Activated CD8-positive, alpha-beta memory T cell treated with anti-CD3 and anti-CD28 coated beads for 48 hours (primary cell): Measurements from ENCODE around the gene RPGRIP1L.

Experiments used
- DNase-seq, 3 experiments: peaks; one replicate each; pipeline ENCODE4 v3.0.0-alpha.2; 2020; ENCODE audit warnings: low read depth in 2 of 3, low spot score in 2 of 3

The RPGRIP1L gene

GRCh38 chr16:53608094-53608493 lies 95.6 kb downstream of the RPGRIP1L start:
- no peak for DNase-seq

DNA sequence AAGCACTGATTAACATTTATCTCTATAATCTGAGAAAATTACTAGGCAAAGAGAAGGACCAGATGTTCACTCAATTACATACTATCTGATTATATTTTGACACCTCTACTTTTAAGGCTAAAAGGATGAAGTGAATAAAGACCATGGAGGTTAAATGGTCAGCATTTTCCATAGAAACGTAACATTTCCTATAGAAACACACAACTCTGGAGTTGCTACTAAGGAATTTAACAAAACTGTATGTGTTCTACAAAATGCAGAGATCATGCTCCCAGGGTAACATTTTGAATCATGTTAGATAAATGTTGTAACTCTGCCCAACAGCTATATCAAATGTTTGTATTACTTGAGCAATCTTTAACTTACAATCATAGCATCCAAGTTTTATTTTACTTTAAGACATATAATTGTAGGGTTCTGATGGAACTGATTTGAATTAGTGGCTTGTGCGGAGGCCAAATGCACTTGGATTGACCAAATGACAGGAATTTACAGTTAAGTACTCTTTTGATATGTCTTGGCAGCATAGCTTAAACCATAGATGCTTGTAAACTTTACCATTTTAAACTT lies 97.7 kb downstream of the RPGRIP1L start:
- no peak for DNase-seq

- no peak for DNase-seq
These were observed 98.3 kb downstream of the RPGRIP1L start for GRCh38 chr16:53605356-53605755.

DNA sequence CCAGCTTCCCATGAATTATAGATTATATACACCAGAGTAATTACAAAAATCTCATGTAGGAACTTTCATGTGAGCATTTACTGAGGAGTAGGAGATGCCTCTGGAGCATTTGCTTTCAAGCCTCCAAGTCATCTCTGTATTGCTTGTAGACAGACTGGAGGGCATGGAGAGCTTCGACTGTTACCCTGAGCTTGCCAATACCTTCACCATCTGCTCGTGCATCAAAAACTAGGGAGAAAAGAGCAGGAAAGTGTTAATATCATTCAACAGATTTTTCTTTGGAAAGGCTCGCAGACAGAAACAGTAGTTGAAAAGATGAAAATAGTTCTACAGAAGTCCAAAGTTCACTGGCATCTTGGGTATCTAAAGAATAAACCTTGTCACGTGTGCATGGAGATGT lies 101.7 kb downstream of the RPGRIP1L start:
- no peak for DNase-seq

DNA sequence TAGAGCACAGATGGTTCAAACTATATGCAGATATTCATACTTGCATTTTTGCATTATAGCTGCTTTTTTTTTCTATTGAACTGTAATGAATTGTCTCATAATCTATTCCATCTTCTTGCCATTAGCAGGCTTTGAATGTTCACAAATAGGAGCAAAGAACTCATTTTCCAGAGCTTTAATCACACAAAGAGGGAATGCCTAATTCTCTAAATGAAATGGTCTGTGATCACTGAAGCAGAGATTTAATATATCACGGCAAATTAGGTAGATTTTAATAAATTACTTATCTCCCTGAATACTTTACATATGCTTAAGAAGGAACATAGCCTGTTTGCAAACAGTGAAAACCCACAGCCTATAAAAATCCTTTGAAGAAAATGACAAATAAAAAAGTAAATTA lies 103.0 kb downstream of the RPGRIP1L start:
- no peak for DNase-seq

DNA sequence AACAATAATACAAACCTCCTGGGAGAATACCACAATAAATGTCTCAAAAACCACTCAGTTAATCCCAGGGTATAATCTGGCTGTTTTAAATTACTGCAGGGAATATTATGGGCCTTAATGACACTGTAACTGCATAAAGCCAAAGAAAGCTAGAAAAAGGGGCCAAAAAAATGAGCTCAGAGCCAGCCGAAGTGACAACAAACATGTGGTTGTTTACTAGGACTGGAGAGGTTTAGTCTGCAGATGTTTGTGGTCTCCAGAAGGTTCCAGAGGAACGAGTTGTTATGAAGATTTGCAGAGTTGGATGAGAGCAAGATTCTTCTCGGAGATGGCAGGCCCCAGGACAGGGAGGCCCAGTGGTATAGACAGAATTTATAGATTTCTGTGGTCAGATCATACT lies 103.5 kb downstream of the RPGRIP1L start:
- DNase-seq, result no peak

DNA sequence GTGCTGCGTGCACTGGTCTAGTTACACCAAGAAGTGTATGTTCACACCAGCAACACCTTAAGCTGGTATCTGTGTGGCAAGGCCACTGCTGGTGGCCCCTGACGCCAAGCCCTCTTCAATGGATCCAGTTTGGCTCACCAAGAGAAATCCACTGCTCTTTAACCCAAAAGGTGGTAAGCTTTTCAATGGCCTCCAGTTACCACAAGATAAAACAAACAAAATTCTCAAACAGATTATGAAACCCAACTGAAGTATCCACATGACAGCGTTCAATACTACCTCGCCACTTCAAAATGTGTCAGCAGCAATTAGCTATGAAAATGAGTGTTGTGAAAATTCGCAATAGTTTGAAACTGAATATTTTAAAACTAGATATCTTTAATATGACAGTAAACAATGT lies 104.1 kb downstream of the RPGRIP1L start:
- no peak for DNase-seq

DNA sequence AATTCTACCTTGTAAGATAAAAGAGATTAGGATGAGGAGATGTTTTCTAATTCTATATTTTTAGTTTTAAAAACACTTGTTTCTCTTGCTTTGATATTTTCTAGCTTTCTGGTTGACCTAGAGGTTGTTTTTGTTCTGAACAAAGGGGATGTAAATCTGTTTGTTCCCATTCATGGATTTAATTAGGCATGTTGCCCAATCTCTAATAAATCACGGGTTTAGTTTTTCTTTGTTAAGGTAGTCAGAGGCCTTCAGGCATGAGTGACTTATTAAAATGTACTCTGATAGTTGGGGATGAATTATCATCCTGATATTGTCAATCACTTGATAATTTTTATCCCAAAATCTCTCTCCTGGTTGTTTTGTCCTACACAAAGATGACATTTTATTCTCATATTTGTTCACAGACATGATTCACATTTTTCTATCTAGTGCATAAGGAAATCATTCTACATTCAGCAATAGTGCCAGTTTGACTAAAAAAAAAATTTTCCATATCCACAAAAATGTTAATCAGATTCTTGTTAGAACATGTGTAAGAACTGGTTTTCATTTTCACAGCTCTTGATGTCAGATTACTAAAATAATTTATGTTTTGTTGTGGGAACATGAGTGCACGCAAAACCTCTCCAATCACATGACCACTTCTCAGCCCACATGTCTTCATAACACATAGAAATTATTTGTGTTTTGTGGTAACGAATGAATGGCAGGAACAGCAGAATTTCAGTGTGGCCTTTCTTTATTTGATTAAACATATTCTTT lies 105.0 kb downstream of the RPGRIP1L start:
- DNase-seq, result no peak

- DNase-seq, result no peak
These were observed 105.9 kb downstream of the RPGRIP1L start for GRCh38 chr16:53597776-53598175.

- no peak for DNase-seq
These were observed 115.5 kb downstream of the RPGRIP1L start for GRCh38 chr16:53588081-53588648.

DNA sequence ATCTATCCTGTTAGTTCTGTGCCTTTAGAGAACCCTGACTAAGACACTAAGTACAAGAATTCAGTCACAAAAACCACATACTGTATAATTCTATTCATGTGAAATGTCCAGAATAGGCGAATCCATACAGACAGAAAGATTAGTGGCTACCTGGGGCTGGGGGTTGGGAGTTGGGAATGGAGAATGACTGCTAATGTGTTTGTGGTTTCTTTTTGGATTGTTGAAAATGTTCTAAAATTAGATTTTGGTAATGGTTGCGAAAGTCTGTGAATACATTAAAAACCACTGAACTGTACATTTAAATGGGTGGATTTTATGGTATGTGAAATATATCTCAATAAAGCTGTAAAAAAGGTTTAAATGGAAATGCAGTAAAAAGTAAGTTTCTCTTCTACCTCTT lies 120.3 kb downstream of the RPGRIP1L start:
- DNase-seq, result no peak

DNA sequence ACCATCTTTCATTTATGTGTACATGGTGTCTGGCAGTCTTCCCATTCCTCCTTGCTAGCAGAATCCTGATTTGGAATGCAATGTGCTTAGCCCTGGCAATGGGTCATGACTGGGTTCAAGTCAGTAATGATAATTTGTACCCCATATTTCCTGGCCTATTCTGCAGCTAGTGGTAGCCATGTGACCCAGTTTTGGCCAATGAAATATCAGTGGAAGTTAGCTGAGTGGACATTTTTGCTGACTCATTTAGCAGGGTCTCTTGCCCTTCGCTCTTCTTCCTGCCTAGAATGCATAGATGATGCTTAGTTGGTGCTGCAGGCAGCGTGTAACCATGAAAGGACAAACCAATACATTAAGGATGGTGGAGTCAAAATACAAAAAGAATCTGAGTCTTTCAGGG lies 121.9 kb downstream of the RPGRIP1L start:
- DNase-seq, result no peak

GRCh38 chr16:53580038-53580802 lies 123.4 kb downstream of the RPGRIP1L start:
- no peak for DNase-seq

GRCh38 chr16:53576904-53577303 lies 126.8 kb downstream of the RPGRIP1L start:
- no peak for DNase-seq

- no peak for DNase-seq
These were observed 127.4 kb downstream of the RPGRIP1L start for GRCh38 chr16:53576210-53576609.

- no peak for DNase-seq
These were observed 131.9 kb downstream of the RPGRIP1L start for GRCh38 chr16:53571763-53572162.

DNA sequence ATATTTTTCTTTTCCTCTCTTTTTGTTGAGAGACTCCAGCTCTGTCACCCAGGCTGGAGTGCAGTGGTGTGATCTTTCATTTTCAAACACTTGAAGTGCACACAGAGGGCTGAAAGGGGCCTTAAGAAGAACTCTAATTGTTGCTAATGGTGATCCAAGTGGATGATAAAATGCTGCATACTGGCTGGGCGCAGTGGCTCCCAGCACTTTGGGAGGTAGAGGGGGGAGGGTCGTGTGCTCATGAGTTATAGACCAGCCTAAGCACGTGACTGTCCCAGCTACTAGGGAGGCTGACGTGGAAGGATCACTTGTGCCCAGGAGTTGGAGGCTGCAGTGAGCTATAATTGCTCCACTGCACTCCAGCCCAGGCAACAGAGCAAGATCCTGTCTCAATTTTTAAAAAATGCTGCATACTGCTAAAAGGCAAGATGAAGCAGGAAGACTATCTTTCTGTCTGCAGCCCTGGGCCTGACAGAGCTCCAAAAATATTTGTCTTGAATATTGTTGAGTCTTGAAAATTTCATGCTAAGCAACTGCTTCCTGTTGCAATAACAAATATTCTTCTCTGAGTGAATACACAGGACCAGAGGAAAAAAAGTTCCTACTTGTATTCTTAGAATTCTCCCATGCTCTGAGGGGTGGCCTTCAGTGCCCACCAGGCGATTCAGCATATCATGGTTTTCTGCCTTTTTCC lies 137.0 kb downstream of the RPGRIP1L start:
- no peak for DNase-seq

DNA sequence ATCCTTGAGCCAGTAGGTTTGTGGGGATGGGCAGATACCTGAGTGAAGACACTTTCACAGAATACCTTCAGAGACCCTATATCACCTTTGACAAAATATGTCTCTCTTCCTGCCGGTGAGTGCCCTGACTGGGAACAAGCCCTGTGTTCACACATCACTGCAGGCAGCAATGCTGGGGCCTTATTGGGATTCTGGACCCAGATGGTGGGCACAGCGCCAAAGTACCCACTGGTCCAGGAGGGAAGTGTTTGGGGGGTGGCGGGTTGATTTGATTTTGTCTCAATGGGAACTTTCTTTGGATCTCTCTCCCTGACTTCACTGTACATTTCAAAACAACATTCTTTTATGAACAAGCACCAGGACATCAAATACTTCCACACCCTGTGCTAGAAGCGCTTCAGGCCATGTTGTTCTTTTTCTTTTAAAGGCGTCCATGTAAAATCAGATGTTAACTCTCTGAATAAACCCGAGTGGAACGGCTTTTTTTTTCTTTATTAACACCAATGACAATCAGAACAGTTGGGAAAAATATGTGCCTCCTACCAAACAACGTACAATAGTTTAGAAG lies 138.3 kb downstream of the RPGRIP1L start:
- DNase-seq, result no peak

GRCh38 chr16:53563426-53563825 lies 140.2 kb downstream of the RPGRIP1L start:
- no peak for DNase-seq

DNA sequence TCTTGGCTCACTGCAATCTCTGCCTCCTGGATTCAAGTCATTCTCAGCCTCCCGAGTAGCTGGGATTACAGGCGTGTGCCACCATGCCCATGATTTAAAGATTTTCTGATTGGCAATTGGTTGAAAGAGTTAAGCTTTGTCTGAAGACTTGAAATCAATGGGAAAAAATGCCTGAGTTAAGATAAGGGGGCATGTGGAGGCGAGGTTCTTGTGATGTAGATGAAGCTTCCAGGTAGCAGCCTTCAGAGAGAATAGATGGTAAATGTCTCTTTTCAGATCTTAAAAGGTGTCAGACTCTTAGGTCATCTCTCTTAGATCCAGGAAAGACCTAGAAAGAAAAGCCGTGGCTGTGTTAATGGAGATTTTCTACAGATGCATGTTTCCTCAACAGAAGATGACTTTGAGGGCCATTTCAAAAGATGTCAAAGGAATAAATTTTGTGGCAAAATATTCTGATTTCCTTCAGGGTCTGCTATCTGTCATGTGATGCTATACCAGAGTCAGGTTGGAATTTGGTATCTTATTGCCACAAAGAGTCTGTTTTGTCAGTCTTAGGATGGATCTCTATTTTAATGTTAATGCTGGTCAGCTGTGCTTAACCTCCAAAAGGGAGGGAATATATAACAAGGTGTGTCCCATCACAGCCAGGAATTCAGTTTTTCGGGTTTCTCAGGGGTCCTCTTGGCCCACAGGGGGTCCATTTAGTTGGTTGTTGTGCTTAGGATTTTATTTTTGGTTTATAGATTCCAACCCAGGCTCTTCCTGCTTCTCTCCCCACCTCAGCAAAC lies 142.4 kb downstream of the RPGRIP1L start:
- DNase-seq, result no peak
